ENCODE data around the gene KCNIP1.

Gene KCNIP1

GRCh38 chr5:170631466-170632195 lies 127.8 kb downstream of the KCNIP1 start:
- DNase-seq = no peak

- DNase-seq = no peak
Measured at GRCh38 chr5:170632266-170632984, 128.6 kb downstream of the KCNIP1 start.

GRCh38 chr5:170632985-170633234 lies 129.1 kb downstream of the KCNIP1 start:
- DNase-seq = peak in 1 of 2 experiments; percentile 2

- DNase-seq = no peak
Measured at GRCh38 chr5:170633235-170634081, 129.6 kb downstream of the KCNIP1 start.

GRCh38 chr5:170634256-170634990 lies 130.6 kb downstream of the KCNIP1 start:
- no peak for DNase-seq

- no peak for DNase-seq
Measured at GRCh38 chr5:170635706-170636105, 131.9 kb downstream of the KCNIP1 start.

GRCh38 chr5:170636206-170636605 lies 132.4 kb downstream of the KCNIP1 start:
- DNase-seq = no peak

- DNase-seq = no peak
Measured at GRCh38 chr5:170636801-170637477, 133.1 kb downstream of the KCNIP1 start.

GRCh38 chr5:170638051-170638450 lies 134.2 kb downstream of the KCNIP1 start:
- DNase-seq = no peak

- DNase-seq = peak; percentile 48 to 59
Measured at GRCh38 chr5:170638454-170639220, 134.8 kb downstream of the KCNIP1 start.

GRCh38 chr5:170639221-170639925 lies 135.6 kb downstream of the KCNIP1 start:
- no peak for DNase-seq

GRCh38 chr5:170640731-170641588 lies 137.1 kb downstream of the KCNIP1 start:
- DNase-seq = no peak

GRCh38 chr5:170641589-170642031 lies 137.8 kb downstream of the KCNIP1 start:
- DNase-seq = no peak

GRCh38 chr5:170642066-170642735 lies 138.4 kb downstream of the KCNIP1 start:
- no peak for DNase-seq

- DNase-seq = no peak
Measured at GRCh38 chr5:170642776-170643436, 139.1 kb downstream of the KCNIP1 start.

GRCh38 chr5:170643591-170643990 lies 139.8 kb downstream of the KCNIP1 start:
- no peak for DNase-seq

GRCh38 chr5:170644501-170644900 lies 140.7 kb downstream of the KCNIP1 start:
- DNase-seq = no peak

- DNase-seq = no peak
Measured at GRCh38 chr5:170648541-170648940, 144.7 kb downstream of the KCNIP1 start.

- no peak for DNase-seq
Measured at GRCh38 chr5:170650850-170651249, 147.0 kb downstream of the KCNIP1 start.

Measured in NCI-H2081 (cell line).